ENCODE measurements around the gene SAG.
A peak's percentile ranks its signal among the peaks of the same experiment; 100 is the strongest.

The SAG gene

DNA sequence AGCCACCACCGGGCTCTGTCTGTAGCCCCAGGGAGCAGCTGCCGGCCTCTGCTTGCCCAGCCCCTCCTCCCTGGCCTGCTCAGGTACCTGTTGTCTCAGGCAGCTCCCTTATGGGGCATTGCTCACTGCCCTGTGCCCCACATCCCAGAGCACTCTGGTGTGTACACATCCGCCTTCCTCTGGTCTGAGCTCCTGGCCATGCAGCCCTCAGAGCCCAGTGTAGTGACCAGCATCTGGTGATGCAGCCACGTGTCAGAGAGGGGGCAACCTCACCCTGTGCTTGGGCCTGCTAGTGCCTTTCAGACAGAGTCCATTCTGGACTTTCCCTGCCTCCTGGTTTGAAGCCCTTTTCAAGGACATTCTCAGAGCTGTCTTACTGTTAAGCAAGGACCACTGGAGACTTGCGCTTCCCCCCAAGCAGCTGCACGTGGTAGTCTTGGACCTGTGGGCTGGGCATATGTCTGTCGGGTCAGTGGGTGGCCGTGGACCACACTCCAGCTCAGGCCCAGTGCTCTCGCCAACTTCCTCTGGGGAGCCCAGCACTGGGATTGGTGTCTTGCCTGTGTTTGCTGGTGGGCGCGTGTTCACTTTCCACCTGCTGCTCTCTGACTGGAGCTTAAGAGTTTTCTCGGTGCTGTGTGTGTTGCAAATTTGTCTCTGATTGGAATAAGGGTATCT is 77.3 kb downstream of the SAG start:
- DNase-seq = no peak

DNA sequence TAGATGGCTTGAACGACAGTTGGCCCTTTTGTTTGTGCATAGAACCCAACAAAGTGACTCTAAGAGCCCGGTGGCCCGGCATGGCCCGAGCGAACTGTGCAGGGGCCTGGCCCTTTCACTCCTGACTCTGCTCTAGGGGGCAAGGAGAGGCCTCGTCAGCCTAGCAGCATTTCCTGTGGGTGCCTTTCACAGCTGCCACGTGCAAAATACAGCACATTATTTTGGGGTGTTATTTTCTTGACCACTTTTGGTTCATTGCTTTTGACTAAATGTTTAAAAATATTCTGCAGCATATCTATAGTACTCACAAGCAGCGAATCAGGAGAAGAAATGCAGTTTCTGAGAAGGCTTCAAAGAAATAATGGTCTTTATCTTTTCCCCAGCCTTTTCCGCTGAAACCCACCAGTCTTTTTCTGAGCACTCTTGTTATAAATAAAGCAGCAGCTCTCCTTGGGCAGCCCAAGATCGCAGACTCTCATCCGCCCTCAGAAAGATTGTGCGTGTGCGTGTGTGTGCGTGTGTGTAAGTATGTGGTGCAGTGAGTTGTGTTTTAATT is 78.0 kb downstream of the SAG start:
- DNase-seq = no peak

DNA sequence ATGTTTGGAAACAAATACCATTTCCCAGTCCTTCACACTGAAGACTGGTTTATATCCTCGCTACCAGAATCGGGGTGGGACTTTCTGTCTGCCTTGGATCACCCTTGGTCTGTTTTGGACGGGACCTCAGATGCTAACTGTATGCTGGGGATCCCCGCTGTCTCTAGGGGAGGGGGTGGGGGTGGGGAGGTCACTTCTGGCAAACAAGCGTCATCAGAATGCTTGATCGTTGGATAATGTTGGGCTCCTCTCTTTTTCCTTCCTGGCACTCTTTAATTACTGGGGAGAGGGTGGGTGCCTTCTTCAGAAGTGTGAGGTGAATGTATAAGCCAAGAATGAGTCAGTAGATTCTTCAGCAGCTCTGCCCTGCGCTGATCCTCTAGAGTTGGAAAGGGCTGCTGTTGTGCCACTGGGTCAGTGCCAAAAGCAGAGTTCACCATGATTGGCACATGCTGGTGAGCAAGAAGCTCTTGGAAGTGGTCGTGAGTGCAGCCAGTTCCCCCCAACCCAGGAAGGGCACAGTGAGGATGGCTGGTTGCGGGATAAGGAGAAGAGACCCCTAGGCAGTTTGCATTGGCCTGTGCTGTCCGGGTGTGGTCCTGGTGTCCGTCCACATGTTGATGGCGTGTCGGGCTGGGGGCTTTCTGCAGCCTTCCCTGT is 78.9 kb downstream of the SAG start:
- DNase-seq = no peak

DNA sequence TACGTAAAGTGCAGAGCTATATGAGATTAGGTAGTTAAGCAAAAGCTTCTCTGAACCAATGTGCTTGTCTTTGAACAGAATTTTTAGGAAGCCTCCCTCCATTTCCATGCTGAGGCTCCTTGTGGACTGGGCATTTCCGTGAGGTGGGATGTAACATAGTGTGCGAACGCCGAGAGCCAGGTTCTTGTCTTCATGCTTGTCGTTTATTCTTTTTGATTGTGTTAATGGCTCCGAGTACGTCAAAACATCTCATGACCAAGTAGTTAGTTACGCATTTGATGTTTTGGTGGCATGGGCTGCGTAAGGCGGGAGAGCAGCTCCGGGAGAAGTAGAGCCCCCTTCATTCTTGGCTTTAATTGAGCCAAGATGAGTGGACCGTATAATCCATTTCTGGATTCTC is 79.6 kb downstream of the SAG start:
- no peak for DNase-seq

DNA sequence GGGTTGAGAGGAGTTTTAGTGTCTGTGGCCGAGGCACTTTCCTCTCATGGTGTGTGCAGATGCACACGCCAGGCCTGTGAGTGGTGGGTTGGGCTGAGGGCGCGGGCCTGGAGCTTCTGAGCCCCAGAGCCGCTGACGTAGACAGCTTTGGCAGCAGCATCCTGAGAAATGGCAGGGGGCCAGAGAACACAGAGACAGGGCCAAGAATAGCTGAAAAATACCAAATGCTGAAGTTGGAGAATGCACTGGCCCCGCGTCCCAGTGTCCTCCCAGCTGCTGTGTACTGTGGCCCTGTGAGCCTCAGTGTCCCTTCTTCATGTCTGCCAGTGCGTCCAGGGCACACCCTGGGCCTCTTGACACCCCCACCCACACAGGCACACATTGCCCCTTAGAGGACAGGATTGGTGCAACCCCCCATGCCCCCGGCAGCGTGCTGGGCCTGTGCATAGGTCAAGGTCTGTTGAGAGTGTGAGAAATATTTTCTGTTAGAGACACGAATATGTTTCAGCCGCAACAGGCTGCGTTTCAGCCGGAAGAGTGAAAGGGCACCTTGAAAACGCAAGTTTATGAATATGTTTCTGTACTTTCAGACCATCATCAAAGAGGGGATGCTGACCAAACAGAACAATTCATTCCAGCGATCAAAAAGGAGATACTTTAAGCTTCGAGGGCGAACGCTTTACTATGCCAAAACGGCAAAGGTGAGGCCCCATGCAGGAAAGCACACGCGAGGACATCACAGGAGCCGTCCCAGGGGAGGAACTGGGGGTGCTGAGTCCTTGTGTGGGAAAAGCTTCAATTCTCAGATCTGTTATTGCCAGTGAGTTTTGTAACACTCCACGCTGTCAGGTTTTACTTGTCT is 80.3 kb downstream of the SAG start:
- DNase-seq = peak; percentile 59

DNA sequence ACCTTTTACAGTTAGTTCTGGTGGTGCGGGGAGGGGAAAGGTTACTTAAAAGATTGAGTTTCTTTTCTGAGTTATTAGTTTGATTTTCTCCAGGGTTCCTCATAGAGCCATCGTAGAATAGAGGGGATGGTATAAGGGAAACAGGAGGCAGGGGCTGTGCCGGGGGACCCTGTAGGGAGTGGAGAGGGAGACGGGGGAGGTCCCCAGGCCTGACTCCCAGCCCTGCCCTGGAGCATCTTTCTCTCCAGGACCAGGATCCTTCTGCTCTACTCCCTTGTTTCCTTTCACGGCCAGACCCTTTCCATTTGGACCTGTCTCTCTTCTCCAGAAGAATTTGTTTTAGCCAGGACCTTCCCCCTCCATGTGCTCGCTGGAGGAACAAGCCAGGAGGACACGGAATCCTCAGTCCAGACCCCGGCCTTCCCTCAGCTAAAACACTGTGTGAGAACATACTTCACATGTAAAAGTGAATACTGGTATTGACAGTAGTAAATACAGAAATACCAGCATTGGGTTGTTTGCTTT is 82.0 kb downstream of the SAG start:
- DNase-seq = no peak

DNA sequence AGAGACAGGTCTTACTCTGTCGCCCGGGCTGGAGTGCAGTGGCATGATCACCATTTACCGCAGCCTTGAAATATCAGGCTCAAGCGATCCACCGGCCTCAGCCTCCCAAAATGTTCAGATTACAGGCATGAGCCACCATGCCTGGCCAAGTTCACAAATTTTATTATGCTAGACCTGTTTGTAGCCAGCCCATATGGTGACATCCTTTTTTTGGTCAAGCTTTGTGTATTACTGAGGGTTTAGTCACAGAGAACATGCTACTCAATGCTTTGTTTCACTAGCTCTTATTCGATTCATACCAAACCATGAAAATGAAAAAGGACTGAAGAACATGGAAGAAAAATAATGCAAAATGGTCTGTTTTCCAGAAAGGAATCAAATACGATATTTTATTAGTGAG is 88.1 kb downstream of the SAG start:
- no peak for DNase-seq
